Testis (tissue), 2 donors: ENCODE measurements around the gene CDSN.

Experiments
- CTCF ChIP-seq, 3 experiments: fragments of 450-650 bp in 2 of 3; fragments of 200-600 bp in 1 of 3; sonication (generic) in 1 of 3; IDR thresholded peaks; one replicate each; pipeline ENCODE4 v1.5.1; 2016 to 2019; ENCODE audit warnings: antibody characterized with exemption in 3 of 3, mild to moderate bottlenecking in 2 of 3, moderate library complexity in 1 of 3
- POLR2A ChIP-seq: fragments of 450-650 bp; IDR thresholded peaks from one replicate; pipeline ENCODE4 v1.6.1; 2017; ENCODE audit warnings: antibody characterized with exemption, mild to moderate bottlenecking, moderate library complexity

GRCh38 chr6:31090275-31090972 lies 29.8 kb downstream of the CDSN start:
- TF ChIP-seq CTCF (IDR thresholded peaks at IDR 0.05) (no peak), POLR2A (no peak)
